GM21390 (cell line): ENCODE data around the gene TMEM229B.

ENCODE experiments used
- ATAC-seq: cut with Tn5 transposase; IDR thresholded peaks from one replicate; pipeline ENCODE4 v1.9.1; 2021; ENCODE audit not compliant: unreplicated experiment

The TMEM229B gene

DNA sequence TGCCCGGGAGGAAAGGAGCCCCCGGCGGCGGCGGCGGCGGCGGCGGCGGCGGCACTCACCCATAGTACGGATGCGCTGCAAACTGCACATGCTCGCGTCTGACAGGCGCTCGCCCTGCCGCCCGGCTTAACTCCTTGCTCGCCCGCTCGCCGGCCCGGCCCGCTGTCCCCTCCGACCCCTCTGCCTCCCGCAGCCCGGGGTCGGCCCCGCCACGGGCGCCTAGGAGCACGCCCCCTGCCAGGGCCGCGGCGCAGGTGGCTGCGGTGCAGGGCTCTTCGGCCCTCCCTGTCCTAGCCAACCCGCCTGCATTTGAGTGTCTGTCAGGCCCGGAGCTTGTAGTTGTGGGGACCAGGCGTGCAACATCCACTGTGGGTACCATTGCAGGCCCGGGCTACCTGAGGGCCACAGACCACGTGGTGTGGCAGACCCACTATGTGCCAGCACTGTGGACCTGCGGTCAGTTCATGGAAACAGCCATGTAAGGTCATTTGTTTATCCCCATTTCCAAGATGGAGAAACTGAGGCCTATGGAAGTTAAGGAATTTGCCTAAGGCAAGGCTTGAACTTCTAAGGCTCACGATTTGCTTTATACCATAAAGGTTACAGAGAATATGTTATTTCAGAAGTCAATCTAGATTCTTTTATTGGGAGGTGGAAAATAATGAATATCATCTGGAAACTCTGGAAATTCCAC is 27.0 kb upstream of the TMEM229B start:
- peak; percentile 64 for ATAC-seq

DNA sequence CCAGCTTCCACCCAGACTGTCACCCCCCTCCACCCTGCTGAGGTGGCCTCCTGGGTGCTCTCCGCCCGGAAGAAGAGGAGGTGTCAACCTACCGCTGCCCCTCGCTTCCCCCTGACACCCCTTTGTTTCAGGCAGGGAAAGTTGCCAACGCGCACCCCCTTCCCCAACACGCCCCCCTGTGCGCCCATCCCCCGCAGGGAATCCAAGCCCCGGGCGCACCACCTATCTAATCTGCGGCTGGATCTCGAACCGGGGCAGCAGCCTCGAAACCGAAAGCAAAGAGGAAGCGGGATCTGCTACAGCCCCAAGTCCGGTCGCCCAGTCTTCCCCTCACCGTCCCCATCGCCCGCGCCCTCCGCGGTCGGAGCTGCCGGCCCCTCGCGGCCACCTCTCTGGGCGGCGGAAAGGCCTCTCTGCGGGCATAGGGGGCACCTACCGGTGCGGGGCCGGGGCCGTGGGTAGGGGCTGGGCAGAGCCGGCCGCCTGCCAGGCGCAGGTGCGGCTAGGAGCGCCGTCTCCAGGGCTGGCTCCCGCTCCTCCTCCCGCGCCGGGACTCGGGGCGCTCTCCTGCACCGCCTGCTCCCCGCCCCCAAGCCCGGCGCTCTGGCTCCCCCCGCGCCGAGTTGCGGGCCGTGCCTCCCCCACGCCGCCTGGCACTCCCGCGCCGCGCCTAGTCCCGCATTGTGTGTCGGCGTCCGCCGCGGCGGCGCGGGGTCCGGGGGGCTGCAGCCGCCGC is 26.3 kb upstream of the TMEM229B start:
- peak; percentile 46 for ATAC-seq

DNA sequence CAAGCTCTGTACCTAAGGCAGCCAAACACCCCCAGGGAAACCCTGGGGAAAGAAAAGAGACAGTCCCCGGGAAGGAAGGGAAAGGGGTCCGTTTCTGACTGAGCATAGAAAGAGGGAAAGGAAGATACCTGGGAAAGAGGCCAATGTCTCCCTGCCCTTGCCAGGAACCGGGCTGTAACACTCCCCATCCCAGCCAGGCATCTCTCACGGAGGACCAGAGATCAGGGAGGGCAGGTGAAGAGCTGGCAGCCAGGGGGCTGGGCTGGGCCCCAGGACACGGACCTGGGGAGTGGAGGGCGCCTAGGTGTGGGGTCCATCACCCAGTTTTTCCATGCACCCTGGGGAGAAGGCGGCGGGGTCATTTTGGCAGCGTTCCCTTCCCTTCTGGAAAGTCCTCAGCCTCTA is 25.7 kb upstream of the TMEM229B start:
- ATAC-seq, result no peak

DNA sequence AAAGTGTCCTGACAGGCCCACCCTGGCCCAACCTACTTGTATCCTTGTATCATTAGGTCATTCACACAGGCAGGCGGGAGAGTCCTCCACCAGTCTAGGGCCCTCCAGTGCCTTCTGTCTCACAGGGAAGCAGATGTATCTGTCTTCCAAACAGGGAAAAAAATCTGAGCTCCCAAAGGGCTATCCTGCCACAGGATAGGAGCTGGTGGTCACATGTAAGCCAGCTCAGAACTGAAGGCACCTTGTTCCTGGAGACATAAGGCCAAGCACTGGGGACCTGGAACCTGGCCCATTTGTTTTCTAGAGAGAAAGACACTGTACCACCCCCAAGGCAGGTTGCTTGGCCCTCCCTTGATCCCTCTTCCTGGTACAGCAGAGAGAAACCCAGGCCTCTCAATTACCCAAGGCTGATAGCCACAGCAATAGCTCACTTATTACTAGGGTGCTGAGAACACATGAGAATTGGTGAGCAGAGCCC is 25.1 kb upstream of the TMEM229B start:
- ATAC-seq, result no peak

DNA sequence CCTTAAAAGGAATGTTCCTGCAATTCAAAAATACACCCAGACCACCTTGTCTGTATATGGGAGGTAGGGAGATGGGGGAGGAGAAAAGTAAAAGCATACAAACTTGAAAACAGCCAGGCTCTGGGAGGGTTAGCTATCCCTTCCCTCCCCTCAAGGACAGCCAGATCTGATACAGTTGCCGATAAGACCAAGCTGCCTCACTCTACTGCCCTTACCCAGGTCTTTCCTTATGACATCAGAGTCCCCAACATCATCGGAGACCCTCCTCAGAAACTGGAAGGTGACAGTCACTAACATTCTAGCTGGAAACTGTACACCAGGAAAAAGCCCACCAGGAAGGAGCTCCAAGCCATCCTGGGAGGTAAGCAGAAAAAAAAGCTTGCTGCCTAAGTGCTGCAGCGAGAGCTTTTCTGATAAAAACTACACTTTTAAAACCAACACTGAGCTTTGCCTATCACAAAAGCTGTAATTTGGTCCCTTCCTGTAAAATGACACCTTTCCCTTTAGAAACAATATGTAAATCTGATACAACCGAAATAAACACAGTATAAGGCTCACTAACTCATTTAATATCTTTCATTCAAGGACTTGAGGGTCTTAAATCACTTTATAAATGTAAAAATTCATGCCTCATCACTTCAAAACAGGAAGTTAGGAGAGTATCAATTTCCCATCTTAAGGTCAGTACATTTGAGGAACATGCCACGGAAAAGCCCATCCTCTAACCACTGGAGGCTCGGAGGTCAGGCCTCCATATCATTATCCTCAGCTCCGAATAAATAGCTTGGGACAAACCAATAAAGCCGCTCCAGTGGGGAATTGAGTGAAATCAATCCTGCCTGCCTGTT is 24.2 kb upstream of the TMEM229B start:
- ATAC-seq, result no peak

DNA sequence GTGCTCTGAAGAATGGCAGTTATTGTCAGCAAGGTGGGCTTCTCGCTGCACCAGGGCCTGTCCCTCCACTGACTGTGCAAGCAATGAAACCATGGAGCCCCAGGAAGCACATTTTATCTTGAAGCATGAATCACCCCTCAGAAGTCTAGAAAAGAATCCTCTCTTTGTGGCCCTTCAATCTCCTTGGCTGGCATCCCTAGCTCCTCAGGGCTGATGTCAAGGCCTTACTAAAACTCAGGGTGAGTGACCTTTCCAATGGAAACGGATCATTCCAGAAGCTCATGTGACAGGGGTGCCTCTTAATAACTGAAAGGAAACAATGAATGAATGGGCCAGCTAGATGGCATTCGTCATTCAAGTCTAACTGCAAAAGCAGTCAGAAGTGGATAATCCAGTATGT is 22.3 kb upstream of the TMEM229B start:
- ATAC-seq, result no peak

DNA sequence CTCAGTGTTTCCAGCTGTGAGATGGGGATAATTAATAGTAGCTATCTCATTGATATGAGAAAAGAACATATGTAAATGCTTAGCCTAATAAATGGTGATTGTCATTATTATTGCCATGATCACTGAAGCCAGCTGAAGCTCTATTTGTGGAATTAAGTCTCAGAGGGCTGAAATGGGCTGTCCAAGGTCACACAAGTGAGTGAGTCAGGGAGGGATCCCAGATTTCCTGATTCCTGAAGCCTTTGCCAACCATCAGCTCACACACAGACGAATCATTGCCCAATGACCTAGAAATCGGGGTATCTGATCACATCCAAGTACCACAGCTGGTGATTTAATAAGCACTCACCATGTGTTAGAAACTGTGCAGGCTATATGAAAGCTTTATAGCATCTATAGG is 21.6 kb upstream of the TMEM229B start:
- no peak for ATAC-seq

DNA sequence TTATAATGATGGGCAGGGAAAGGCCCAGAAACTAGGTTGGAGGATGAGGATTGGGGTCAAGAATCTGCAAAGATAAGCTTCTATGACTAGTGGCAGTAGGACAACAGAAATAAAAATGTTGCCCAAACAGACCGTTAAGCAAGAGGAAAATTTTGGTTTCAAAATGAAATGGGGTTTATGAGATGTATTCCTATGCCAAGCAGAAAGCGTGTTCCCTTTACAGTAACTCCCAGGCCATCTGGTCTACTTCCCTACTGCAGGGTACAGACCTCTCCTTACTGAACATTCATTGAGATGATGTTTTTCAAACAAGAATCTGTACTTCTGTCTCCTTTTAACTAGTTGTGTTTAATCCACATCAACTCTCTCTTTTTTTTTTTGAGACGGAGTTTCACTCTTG is 20.4 kb upstream of the TMEM229B start:
- no peak for ATAC-seq

DNA sequence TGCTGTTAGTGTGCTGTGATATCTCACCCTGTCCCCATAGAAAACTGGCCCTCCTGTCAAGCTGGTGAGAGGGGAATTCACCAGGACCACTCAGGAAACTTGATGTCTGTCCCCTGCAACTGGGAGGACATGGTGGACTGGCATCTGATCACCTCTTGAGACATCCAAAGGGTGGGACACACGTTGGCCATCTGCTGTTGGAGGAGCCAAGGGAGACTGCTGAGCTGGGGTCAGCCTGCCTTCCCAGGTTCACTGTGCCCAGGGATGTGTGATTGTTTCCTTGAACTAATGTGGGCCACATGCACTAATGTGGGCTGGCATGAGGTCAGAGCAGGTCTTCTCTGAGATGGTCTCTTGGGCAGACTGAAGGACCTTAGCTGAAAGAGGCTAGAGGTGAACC is 16.7 kb upstream of the TMEM229B start:
- no peak for ATAC-seq

DNA sequence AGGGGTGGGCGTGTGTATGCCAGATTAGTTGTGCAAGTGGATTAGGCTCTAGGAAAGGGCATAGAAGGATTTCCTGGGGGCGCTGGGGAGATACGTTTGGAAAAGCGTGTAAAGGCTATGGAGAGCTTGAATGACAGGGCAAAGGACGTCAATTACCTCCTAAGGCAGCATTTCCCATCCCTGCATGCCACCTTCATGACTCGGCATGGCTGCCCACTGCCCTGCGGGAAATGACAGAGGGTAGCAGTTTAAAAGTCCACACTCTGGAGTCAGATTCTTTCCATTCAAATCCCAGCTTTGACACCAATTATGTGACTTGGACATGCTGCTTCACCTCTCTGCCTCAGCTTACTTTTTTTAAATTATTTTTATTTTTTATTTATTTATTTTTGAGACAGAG is 14.8 kb upstream of the TMEM229B start:
- ATAC-seq, result no peak

DNA sequence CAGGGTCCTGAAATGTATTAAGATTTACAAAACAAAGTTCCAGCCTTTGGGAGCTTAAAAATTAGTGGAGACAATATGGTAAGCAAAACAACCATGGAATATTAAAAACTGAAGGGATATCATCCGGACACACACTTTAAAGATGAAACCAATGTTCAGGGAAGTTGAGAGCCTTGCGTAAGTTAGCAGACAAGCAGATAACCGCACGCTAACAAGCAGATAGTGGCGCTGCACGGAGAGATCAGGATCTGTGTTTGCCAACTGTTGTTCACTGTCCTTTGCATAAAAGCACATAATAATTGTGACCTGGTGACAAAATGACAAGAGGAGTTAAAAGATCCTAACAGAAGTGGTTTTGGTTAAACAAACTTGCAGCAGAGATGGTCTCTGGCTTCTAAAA is 14.3 kb upstream of the TMEM229B start:
- no peak for ATAC-seq

DNA sequence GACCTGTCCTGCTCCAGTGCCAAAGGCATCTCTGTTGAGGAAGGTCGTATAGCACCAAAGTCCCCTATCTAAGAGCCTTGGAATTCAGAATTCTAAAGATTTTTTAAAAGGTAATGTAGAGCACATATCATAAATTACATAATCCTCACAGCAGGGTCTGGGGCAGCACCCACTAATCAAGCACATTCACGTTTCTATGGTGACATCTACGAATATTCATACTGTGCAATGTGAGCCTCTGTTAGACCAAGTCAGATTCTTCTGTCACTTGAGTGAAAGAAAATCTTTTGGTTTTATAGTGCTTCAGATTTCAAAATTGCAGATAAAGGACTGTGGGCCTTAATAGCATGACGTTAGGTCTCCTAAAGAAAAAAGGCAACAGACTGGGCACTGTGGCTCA is 13.1 kb upstream of the TMEM229B start:
- ATAC-seq, result no peak

DNA sequence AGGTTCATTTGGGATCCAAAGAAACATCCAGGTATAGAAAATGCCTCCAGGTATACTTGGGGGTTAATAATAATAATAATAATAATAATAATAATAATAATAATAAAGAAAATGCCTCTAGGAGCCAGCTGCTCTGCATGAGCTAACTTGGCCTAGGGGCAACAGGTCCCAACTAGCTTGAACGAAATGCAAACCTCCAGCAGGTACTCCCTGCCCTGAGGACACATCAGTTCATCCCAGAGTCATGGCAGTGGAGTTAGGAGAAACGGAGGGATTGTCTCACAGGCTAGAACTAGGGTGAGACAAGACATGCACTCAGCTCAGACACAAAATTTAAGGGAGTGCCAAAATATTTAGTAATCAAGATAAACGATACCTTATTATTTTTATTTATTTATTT is 12.5 kb upstream of the TMEM229B start:
- ATAC-seq, result no peak

DNA sequence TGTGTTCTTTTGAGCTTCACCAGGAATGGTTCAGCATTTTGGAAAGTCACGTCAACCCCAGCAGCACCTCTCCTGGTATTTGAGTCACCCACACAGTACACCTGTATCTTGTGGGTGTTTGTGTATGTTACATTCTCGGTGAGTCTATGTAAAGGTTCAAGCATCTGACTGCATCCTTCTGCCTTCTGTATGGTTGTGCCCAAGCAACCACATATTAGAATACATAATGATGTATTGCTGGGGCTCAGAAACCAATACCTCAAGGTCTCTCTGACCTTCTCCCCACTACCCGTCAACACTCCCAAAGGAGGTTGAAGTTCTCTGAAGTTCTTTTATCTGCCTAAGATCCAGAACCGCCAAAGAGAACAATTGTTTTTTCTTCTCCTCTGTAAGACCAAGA is 9.2 kb upstream of the TMEM229B start:
- no peak for ATAC-seq

DNA sequence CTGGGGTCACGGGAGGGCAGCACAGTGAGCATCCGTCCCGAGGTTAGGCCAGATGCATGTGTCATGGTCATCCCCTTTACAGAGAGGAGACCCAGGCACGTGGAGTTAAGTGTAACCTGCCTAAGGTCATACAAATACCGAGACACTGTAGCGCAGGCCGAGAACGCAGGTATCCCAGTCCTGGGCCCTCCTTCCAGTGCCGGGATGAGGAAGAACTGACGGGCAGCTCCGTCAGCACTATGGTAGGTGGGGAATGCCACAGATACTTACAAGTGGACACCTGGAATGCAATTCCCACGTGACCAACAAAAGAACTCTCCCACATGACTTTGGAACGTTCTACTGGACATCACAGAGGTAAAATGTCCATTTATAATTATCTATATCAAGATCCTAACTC is 8.7 kb upstream of the TMEM229B start:
- ATAC-seq, result no peak

DNA sequence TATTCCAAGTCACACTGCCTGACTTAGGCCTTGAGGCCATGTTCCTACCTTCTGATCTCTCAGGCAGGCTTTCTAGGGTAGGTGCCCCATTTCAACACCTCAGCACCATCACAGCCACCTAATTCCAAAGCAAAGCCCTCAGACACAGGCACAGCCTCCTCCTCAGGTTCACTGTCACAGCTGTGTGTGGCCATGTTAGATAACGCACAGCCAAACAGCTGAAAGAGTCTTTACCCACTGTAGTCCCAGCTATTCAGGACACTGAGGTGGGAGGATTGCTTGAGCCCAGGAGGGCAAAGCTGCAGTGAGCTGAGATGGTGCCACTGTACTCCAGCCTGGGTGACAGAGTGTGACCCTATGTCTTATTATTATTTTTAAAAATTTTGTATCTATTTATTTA is 7.3 kb upstream of the TMEM229B start:
- no peak for ATAC-seq

DNA sequence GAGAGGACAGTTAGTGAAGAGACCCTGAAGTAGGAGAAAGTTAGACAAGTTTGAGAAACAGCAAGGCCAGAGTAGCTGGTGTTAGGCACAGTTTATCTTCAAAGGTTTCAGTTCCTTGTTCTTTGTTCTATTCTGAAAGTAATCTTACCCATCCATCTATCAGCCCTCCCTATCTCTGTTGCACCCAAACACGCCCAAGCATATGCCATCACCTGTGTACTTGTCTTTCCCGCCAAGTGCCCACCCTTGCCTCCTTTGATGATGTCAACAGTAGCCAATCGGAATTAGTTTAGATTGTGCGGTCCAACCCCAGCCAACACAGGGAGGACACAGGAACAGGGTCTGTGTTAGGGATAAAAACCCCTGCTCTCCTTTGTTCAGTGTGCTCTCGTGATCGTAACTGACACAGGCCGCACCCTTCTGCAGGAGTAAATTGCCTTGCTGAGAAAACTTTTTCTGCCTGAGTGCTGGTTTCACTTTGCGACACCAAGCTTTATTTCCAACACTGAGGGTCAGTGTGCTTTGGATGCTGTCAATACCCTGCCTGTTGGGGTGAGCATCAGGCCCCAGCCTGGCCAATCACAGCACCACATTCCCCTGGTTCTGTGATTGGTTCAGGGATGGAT is 4.7 kb upstream of the TMEM229B start:
- no peak for ATAC-seq

DNA sequence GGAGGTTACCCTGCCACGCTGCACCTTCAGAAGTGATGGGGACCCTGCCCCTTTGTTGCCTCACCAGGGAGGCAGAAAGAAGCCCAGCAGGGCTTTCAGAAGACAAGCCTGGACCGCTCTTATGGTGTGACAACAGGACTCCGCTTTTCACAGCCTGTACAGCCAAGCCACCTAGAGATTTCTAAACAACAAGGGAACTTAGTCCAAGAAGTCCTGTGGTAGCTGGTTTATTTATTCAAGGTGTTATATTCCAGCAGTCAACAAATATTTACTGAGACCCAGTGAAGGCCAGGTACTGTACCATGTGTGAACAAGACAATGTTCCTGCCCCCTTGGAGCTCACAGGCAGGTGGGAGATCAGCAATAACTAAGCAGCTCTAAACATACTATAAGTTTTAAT is 4.0 kb upstream of the TMEM229B start:
- no peak for ATAC-seq

DNA sequence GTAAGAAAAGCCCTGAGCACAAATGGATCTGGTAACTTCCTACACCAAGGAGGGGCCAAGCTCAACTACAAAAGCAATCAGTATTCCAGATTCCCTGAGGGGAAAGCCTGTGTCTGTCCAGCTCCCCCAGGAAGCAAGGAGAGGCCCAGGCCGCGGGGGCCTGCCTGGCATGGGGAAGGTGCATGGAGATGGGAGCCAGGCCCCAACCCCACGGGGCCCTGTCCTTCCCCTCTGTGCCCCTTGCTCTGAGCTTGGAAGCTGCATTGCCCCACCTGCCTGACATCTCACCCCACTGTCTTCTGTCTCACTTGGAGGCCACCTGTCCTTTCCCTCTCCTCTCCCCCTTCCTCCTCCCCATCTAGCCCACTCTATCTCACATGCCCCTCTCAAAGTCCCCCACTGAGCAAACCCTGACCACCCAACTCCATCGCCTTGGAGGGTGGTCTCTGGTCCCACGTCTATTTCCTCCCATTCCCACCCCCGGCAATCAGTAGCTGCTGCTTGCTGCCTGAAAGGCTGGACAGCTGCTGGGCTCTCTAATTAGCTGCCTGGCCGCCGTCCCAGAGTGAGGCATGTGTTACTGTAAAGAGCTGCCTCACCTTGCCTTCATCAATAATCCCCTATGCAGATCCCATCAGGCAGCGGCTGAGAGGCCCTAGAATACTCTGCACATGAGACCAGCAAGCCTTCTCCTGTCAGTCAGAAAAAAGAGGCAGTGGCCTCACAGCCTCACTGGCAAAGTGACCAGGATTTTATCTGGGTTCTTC is 3.4 kb upstream of the TMEM229B start:
- ATAC-seq, result no peak

DNA sequence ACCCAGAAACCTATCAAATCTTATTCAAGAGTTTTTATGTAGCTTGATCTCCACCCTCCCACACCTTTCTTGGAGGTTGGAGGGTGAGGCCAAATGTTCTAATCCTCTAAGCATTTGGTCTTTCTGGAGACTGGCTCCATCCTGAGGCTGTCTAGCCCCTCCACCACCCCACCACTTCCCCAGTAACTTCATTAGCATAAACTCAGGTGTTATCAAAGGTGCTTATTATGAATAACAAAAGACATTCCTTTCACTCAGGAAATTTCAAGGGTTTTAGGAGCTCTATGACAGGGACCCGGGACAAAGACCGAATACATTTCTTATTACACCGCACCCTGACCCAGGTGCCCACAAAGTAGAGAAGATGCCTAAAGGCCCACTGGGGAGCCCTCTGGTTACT is 2.8 kb upstream of the TMEM229B start:
- no peak for ATAC-seq

DNA sequence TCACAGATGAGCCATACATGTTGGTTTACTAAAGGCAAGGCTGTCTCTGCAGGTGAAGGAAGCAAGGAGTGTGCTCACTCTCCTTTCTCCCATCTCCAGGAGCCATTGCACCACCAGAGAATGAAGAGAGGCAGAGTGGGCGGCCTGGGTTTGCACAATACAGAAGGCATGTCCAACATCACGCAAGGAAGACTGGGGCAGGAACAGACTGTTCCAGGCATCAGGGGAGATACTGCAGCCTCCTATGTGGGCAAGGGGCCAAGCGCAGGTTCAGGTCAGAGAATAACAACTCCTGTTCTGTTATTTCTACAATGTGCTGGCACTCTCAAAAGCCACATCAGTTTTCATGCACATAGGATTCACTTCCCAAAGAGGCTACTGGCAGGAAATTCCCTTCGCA is 1.7 kb upstream of the TMEM229B start:
- no peak for ATAC-seq
